GM23248 (cell line): Measurements from ENCODE around the gene COL28A1.

Source experiments
- EZH2 ChIP-seq: fragments of 200-600 bp; sonication (generic); IDR thresholded peaks from 2 replicates; pipeline ENCODE4 v1.6.1; 2018; ENCODE audit warnings: antibody characterized with exemption, mild to moderate bottlenecking; ENCODE audit not compliant: insufficient read depth, poor library complexity, severe bottlenecking
- EZH2phosphoT487 ChIP-seq: fragments of 200-600 bp; sonication (generic); IDR thresholded peaks from 2 replicates; pipeline ENCODE4 v1.6.1; 2018; ENCODE audit warnings: antibody characterized with exemption, moderate library complexity, mild to moderate bottlenecking, low read depth; ENCODE audit not compliant: insufficient read depth

DNA sequence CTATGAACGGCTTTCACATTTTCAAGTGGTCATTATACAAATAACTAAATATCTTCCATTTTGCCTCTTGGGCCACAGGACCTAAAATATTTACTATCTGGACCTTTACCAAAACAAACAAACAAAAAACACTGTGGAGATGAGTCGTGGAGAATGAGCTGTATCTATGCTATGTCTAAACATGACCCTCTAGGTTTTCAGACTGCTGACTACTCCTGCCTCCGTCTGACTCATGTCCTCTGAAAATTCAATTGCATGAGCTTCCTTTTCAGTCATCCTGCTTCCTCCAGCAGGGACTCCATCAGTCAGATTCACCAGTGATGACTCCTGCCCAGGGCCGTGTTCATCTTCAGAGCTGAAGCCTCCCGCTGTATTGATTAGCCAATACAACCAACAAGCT, 96.8 kb downstream of the COL28A1 start:
- TF ChIP-seq EZH2 (no peak), EZH2phosphoT487 (no peak)
